C4-2B (cell line): Measurements from ENCODE around the gene BRD1.
"Not testable (repeated sequence)": the region's sequence is repeated elsewhere in the genome, so short reads cannot be mapped to it uniquely, and the experiment has no call there.

Source experiments
- CTCF ChIP-seq: fragments of 450-650 bp; conservative IDR thresholded peaks from 2 replicates; pipeline ENCODE4 v1.5.1; 2017; ENCODE audit warnings: mild to moderate bottlenecking
- ZFX ChIP-seq: fragments of 450-650 bp; IDR thresholded peaks from 2 replicates; pipeline ENCODE4 v1.6.1; 2017

- TF ChIP-seq CTCF, ZFX: not testable (repeated sequence)
These were observed 24.9 kb upstream of the BRD1 start for GRCh38 chr22:49852568-49852897.
